Naive B cell (primary cell): ENCODE measurements around the gene TMIGD2. TPM values are rescaled to one million over a fixed set of nuclear protein-coding genes. Genes with fewer than 3 reads are reported as not detected.
"Not testable (repeated sequence)": the region's sequence is repeated elsewhere in the genome, so short reads cannot be mapped to it uniquely, and the experiment has no call there.

Source experiments
- ATAC-seq, 2 donors: fragments of 150-1000 bp; cut with Tn5 transposase; 2 replicates each; pipeline ENCODE4 v1.10.0; 2021; ENCODE audit warnings: low read depth in 2 of 2, mild to moderate bottlenecking in 2 of 2, moderate library complexity in 2 of 2
- DNase-seq: peaks from one replicate; pipeline ENCODE4 v3.0.0; 2022
- H3K27ac Mint-ChIP-seq, 6 donors: one replicate each; pipeline ENCODE4 v1.8.0; 2020 to 2022; ENCODE audit warnings: mild to moderate bottlenecking in 6 of 6, mixed read lengths in 6 of 6, moderate library complexity in 5 of 6, inconsistent platforms in 2 of 6
- H3K27me3 Mint-ChIP-seq, 3 donors: one replicate each; pipeline ENCODE4 v1.8.0; 2021 to 2022; ENCODE audit warnings: mixed read lengths in 3 of 3, mild to moderate bottlenecking in 1 of 3
- H3K36me3 Mint-ChIP-seq, 2 donors: one replicate each; pipeline ENCODE4 v1.8.0; 2020 to 2022; ENCODE audit warnings: mixed read lengths in 2 of 2, inconsistent platforms in 1 of 2, mild to moderate bottlenecking in 1 of 2
- H3K4me1 Mint-ChIP-seq, 3 donors: one replicate each; pipeline ENCODE4 v1.8.0; 2020 to 2022; ENCODE audit warnings: mixed read lengths in 3 of 3, inconsistent platforms in 1 of 3, mild to moderate bottlenecking in 1 of 3, moderate library complexity in 1 of 3
- H3K4me3 Mint-ChIP-seq, 8 donors: one replicate each; pipeline ENCODE4 v1.8.0; 2020 to 2022; ENCODE audit warnings: mild to moderate bottlenecking in 8 of 8, mixed read lengths in 8 of 8, moderate library complexity in 8 of 8, inconsistent platforms in 2 of 8
- H3K9me3 Mint-ChIP-seq, 7 donors: one replicate each; pipeline ENCODE4 v1.8.0; 2020 to 2022; ENCODE audit warnings: mixed read lengths in 7 of 7, mild to moderate bottlenecking in 5 of 7, inconsistent platforms in 2 of 7, moderate library complexity in 1 of 7
- polyA plus RNA-seq, 6 donors: library from polyadenylated mRNA; unstranded; fragments of 300-500 nt; fragmentation: Illumina TruSeq; gene quantifications; one replicate each; pipeline ENCODE4 v1.2.3, GENCODE V29; 2021; ENCODE audit warnings: low read depth in 6 of 6

Gene TMIGD2
- polyA plus RNA-seq, 6 donors from 2014 or later = not detected

GRCh38 chr19:4284176-4284958 lies 17.8 kb downstream of the TMIGD2 start:
- peaks cover 0 to 7% of the 10 kb centered on the region in 2 donors for H3K36me3 Mint-ChIP-seq
- ATAC-seq (peak in 1 of 2 donors; percentile 32), DNase-seq (no peak)
- H3K27ac Mint-ChIP-seq = no peak overlapping the region
- peaks cover 7 to 46% (median 23%) of the 10 kb centered on the region in 3 donors for H3K27me3 Mint-ChIP-seq
- H3K9me3 Mint-ChIP-seq = no peaks in the 10 kb centered on the region
- H3K4me1 Mint-ChIP-seq = peaks cover 4 to 8% (median 6%) of the 10 kb centered on the region in 3 donors
- no peak overlapping the region for H3K4me3 Mint-ChIP-seq

GRCh38 chr19:4279530-4280422 lies 22.4 kb downstream of the TMIGD2 start:
- no peaks in the 10 kb centered on the region for H3K9me3 Mint-ChIP-seq
- H3K4me3 Mint-ChIP-seq = peak overlapping the region in 3 of 8 donors; percentile 19 to 56 (median 20)

GRCh38 chr19:4279267-4279529 lies 23.0 kb downstream of the TMIGD2 start:
- peaks cover 0 to 8% of the 10 kb centered on the region in 2 donors for H3K36me3 Mint-ChIP-seq
- DNase-seq = no peak
- peaks cover 4 to 11% (median 6%) of the 10 kb centered on the region in 3 donors for H3K4me1 Mint-ChIP-seq
- H3K9me3 Mint-ChIP-seq = no peaks in the 10 kb centered on the region
- peaks cover 3 to 42% (median 16%) of the 10 kb centered on the region in 3 donors for H3K27me3 Mint-ChIP-seq
- H3K27ac Mint-ChIP-seq = no peak overlapping the region
- ATAC-seq = peak in 1 of 2 donors; percentile 18
- H3K4me3 Mint-ChIP-seq = no peak overlapping the region

More at GRCh38 chr19:4279530-4280422, 22.4 kb downstream of the TMIGD2 start:
- Mint-ChIP-seq H3K27me3 (peaks cover 3 to 47% (median 16%) of the 10 kb centered on the region in 3 donors), H3K36me3 (peaks cover 0 to 8% of the 10 kb centered on the region in 2 donors), H3K4me1 (peaks cover 4 to 11% (median 6%) of the 10 kb centered on the region in 3 donors), H3K27ac (peak overlapping the region in 1 of 6 donors; percentile 47)
- ATAC-seq = no peak
- no peak for DNase-seq

- H3K27ac Mint-ChIP-seq = peak within 1 kb of the TSS in 2 of 6 donors; percentile 37 to 47
- ATAC-seq (no peak), DNase-seq (no peak)
- peaks cover 4 to 11% (median 6%) of the 10 kb centered on the region in 3 donors for H3K4me1 Mint-ChIP-seq
- H3K9me3 Mint-ChIP-seq = no peaks in the 10 kb centered on the region
- H3K36me3 Mint-ChIP-seq = peaks cover 0 to 8% of the 10 kb centered on the region in 2 donors
- peak within 1 kb of the TSS in 6 of 8 donors; percentile 8 to 56 (median 48) for H3K4me3 Mint-ChIP-seq
- peaks cover 3 to 42% (median 16%) of the 10 kb centered on the region in 3 donors for H3K27me3 Mint-ChIP-seq
These were observed 23.5 kb downstream of the TMIGD2 start, which contains the start of gene SHD for GRCh38 chr19:4278419-4279266. Gene SHD (plus strand): TSS chr19:4279266. CDS start chr19:4280064, 798 bp downstream.

- Mint-ChIP-seq H3K4me1 (peaks cover 4 to 11% (median 6%) of the 10 kb centered on the region in 3 donors), H3K36me3 (peaks cover 0 to 8% of the 10 kb centered on the region in 2 donors), H3K27me3 (peaks cover 3 to 42% (median 13%) of the 10 kb centered on the region in 3 donors), H3K4me3 (no peak overlapping the region), H3K27ac (no peak overlapping the region), H3K9me3 (no peaks in the 10 kb centered on the region)
- DNase-seq (no peak), ATAC-seq (no peak)
These were observed 24.2 kb downstream of the TMIGD2 start for GRCh38 chr19:4278010-4278409.

GRCh38 chr19:4277191-4277696 lies 24.9 kb downstream of the TMIGD2 start:
- Mint-ChIP-seq H3K27me3 (peaks cover 3 to 42% (median 8%) of the 10 kb centered on the region in 3 donors), H3K4me1 (peaks cover 4 to 11% (median 6%) of the 10 kb centered on the region in 3 donors), H3K36me3 (peaks cover 0 to 8% of the 10 kb centered on the region in 2 donors), H3K27ac (no peak overlapping the region), H3K4me3 (no peak overlapping the region), H3K9me3 (no peaks in the 10 kb centered on the region)
- ATAC-seq = no peak
- no peak for DNase-seq

- H3K9me3 Mint-ChIP-seq, H3K4me3 Mint-ChIP-seq, DNase-seq, ATAC-seq, H3K36me3 Mint-ChIP-seq, H3K4me1 Mint-ChIP-seq, H3K27ac Mint-ChIP-seq: not testable (repeated sequence)
- H3K27me3 Mint-ChIP-seq = peaks cover 0 to 15% (median 0%) of the 10 kb centered on the region in 3 donors
These were observed 27.9 kb downstream of the TMIGD2 start for GRCh38 chr19:4274321-4274686.

- H3K4me1 Mint-ChIP-seq = no peaks in the 10 kb centered on the region
- no peak for DNase-seq
- H3K27ac Mint-ChIP-seq = no peak overlapping the region
- peaks cover 0 to 7% of the 10 kb centered on the region in 2 donors for H3K36me3 Mint-ChIP-seq
- no peak for ATAC-seq
- H3K4me3 Mint-ChIP-seq = no peak overlapping the region
- H3K27me3 Mint-ChIP-seq = peaks cover 0 to 6% (median 0%) of the 10 kb centered on the region in 3 donors
- no peaks in the 10 kb centered on the region for H3K9me3 Mint-ChIP-seq
These were observed 29.3 kb downstream of the TMIGD2 start for GRCh38 chr19:4272894-4273293.

- H3K36me3 Mint-ChIP-seq = peaks cover 9 to 23% of the 10 kb centered on the region in 2 donors
- ATAC-seq (no peak), DNase-seq (no peak)
- peak overlapping the region in 2 of 6 donors; percentile 37 to 85 for H3K27ac Mint-ChIP-seq
- peak overlapping the region in 1 of 8 donors; percentile 10 for H3K4me3 Mint-ChIP-seq
- no peaks in the 10 kb centered on the region for H3K27me3 Mint-ChIP-seq
- no peaks in the 10 kb centered on the region for H3K9me3 Mint-ChIP-seq
- H3K4me1 Mint-ChIP-seq = peaks cover 11 to 17% (median 15%) of the 10 kb centered on the region in 3 donors
These were observed 33.3 kb downstream of the TMIGD2 start for GRCh38 chr19:4268816-4269430.

GRCh38 chr19:4267901-4268815 lies 34.0 kb downstream of the TMIGD2 start:
- Mint-ChIP-seq H3K27ac (peak overlapping the region in 3 of 6 donors; percentile 1 to 98 (median 29)), H3K27me3 (no peaks in the 10 kb centered on the region), H3K4me1 (peaks cover 11 to 17% (median 15%) of the 10 kb centered on the region in 3 donors), H3K4me3 (no peak overlapping the region), H3K9me3 (no peaks in the 10 kb centered on the region), H3K36me3 (peaks cover 9 to 23% of the 10 kb centered on the region in 2 donors)
- ATAC-seq (no peak), DNase-seq (no peak)

GRCh38 chr19:4267101-4267900 lies 34.9 kb downstream of the TMIGD2 start:
- Mint-ChIP-seq H3K27ac (peak overlapping the region in 3 of 6 donors; percentile 1 to 98 (median 60)), H3K9me3 (no peaks in the 10 kb centered on the region), H3K4me3 (peak overlapping the region in 2 of 8 donors; percentile 35 to 72), H3K36me3 (peaks cover 9 to 23% of the 10 kb centered on the region in 2 donors), H3K27me3 (no peaks in the 10 kb centered on the region), H3K4me1 (peaks cover 11 to 17% (median 15%) of the 10 kb centered on the region in 3 donors)
- DNase-seq (peak; percentile 59), ATAC-seq (peak; percentile 67 to 74)
